ENCODE data around the gene VEZT. TPM values are rescaled to one million over a fixed set of nuclear protein-coding genes. Genes with fewer than 3 reads are reported as not detected.

VEZT gene
- total and polyA plus RNA-seq, 9 donors, result 31.2 to 67.7 (median 52.8) TPM

GRCh38 chr12:95316798-95317197 is 99.2 kb downstream of the VEZT start:
- H3K27ac ChIP-seq, result no peak overlapping the region
- 94 to 95% (median 94%) methylated on average over 4 of the region's 4 CpGs for WGBS, 3 donors
- no peaks in the 10 kb centered on the region for H3K27me3 ChIP-seq
- TF ChIP-seq POLR2A (IDR thresholded peaks at IDR 0.05) (no peak), EP300 (IDR thresholded peaks at IDR 0.05) (no peak), CTCF (IDR thresholded peaks at IDR 0.05) (no peak)
- no peak overlapping the region for H3K4me3 ChIP-seq
- intact Hi-C loops (cut with DNase I), result no loop called here
- H3K36me3 ChIP-seq, result no peaks in the 10 kb centered on the region
- no peaks in the 10 kb centered on the region for H3K9me3 ChIP-seq
- H3K4me1 ChIP-seq (ENCODE audit: insufficient read depth), result no peaks in the 10 kb centered on the region
- no peak for DNase-seq

GRCh38 chr12:95318071-95318545 is 100.5 kb downstream of the VEZT start:
- TF ChIP-seq POLR2A (IDR thresholded peaks at IDR 0.05) (no peak), CTCF (IDR thresholded peaks at IDR 0.05) (no peak), EP300 (IDR thresholded peaks at IDR 0.05) (no peak)
- Histone ChIP-seq H3K27me3 (no peaks in the 10 kb centered on the region), H3K9me3 (no peaks in the 10 kb centered on the region), H3K4me1 (ENCODE audit: insufficient read depth) (no peaks in the 10 kb centered on the region), H3K36me3 (no peaks in the 10 kb centered on the region), H3K4me3 (no peak overlapping the region), H3K27ac (no peak overlapping the region)
- intact Hi-C loops (cut with DNase I), result no loop called here
- no peak for DNase-seq
- WGBS, 3 donors, result 38 to 53% (median 48%) methylated on average over 2 of the region's 2 CpGs

- Histone ChIP-seq H3K27me3 (no peaks in the 10 kb centered on the region), H3K36me3 (no peaks in the 10 kb centered on the region), H3K9me3 (no peaks in the 10 kb centered on the region), H3K4me1 (ENCODE audit: insufficient read depth) (no peaks in the 10 kb centered on the region), H3K4me3 (no peak overlapping the region), H3K27ac (no peak overlapping the region)
- no peak for DNase-seq
- 98 to 100% (median 100%) methylated on average over 1 of the region's 1 CpG for WGBS, 3 donors
- TF ChIP-seq POLR2A (IDR thresholded peaks at IDR 0.05), result no peak
- TF ChIP-seq CTCF (IDR thresholded peaks at IDR 0.05), result no peak
- no peak for TF ChIP-seq EP300 (IDR thresholded peaks at IDR 0.05)
- intact Hi-C loops (cut with DNase I), result no loop called here
These were observed 102.2 kb downstream of the VEZT start for GRCh38 chr12:95319694-95320331.

- DNase-seq, result no peak
- H3K36me3 ChIP-seq, result no peaks in the 10 kb centered on the region
- no peaks in the 10 kb centered on the region for H3K9me3 ChIP-seq
- no peaks in the 10 kb centered on the region for H3K4me1 ChIP-seq (ENCODE audit: insufficient read depth)
- TF ChIP-seq POLR2A (IDR thresholded peaks at IDR 0.05) (no peak), CTCF (IDR thresholded peaks at IDR 0.05) (no peak), EP300 (IDR thresholded peaks at IDR 0.05) (no peak)
- 71 to 73% (median 72%) methylated on average over 3 of the region's 3 CpGs for WGBS, 3 donors
- intact Hi-C loops (cut with DNase I), result no loop called here
- H3K4me3 ChIP-seq, result no peak overlapping the region
- H3K27me3 ChIP-seq, result no peaks in the 10 kb centered on the region
- no peak overlapping the region for H3K27ac ChIP-seq
These were observed 104.1 kb downstream of the VEZT start for GRCh38 chr12:95321516-95322246.

Measured in ovary (tissue), 9 donors.